Panc1 (cell line): Measurements from ENCODE around the gene LPP.

Source experiments
- CTCF ChIP-seq: fragments of 450-650 bp; IDR thresholded peaks from 2 replicates; pipeline ENCODE4 v1.5.1; 2017; ENCODE audit warnings: mild to moderate bottlenecking
- POLR2AphosphoS5 ChIP-seq: IDR thresholded peaks from 2 replicates; pipeline ENCODE4 v1.6.1; 2012; ENCODE audit warnings: mild to moderate bottlenecking, low read depth, low read length, moderate library complexity

GRCh38 chr3:188322135-188322887 lies 168.4 kb downstream of the LPP start:
- no peak for TF ChIP-seq POLR2AphosphoS5
- no peak for TF ChIP-seq CTCF
